Activated CD8-positive, alpha-beta T cell treated with anti-CD3 and anti-CD28 coated beads for 36 hours (primary cell): ENCODE results near the gene CCNJL. TPM values are rescaled to one million over a fixed set of nuclear protein-coding genes. Genes with fewer than 3 reads are reported as not detected.

ENCODE experiments used
- ATAC-seq: fragments of 200-7000 bp; cut with Tn5 transposase; one replicate; pipeline ENCODE4 v1.10.0; 2021; ENCODE audit warnings: mild to moderate bottlenecking, moderate library complexity
- CTCF ChIA-PET: fragments of 350-600 bp; sonication (Branson Sonifier 250); formaldehyde crosslinking; loops from one replicate; lab custom pipeline; 2021; ENCODE audit warnings: antibody characterized with exemption; lab: Charles Lee
- POLR2A ChIA-PET: fragments of 350-600 bp; sonication (Branson Sonifier 250); formaldehyde crosslinking; loops from one replicate; lab custom pipeline; 2021; ENCODE audit warnings: antibody characterized with exemption; lab: Charles Lee
- DNase-seq: peaks from one replicate; pipeline ENCODE4 v3.0.0-alpha.2; 2020
- H3K27ac Mint-ChIP-seq: one replicate; pipeline ENCODE4 v1.8.0; 2021; ENCODE audit warnings: mild to moderate bottlenecking, mixed read lengths
- H3K27me3 Mint-ChIP-seq: one replicate; pipeline ENCODE4 v1.8.0; 2021; ENCODE audit warnings: mixed read lengths
- H3K36me3 Mint-ChIP-seq: one replicate; pipeline ENCODE4 v1.8.0; 2021; ENCODE audit warnings: low read depth, mixed read lengths
- H3K4me1 Mint-ChIP-seq: one replicate; pipeline ENCODE4 v1.8.0; 2021; ENCODE audit warnings: low read depth, mixed read lengths
- H3K4me3 Mint-ChIP-seq: one replicate; pipeline ENCODE4 v1.8.0; 2021; ENCODE audit warnings: mild to moderate bottlenecking, moderate library complexity, mixed read lengths
- H3K9me3 Mint-ChIP-seq: one replicate; pipeline ENCODE4 v1.8.0; 2021; ENCODE audit warnings: mixed read lengths
- intact Hi-C: fragments of 100-400 bp; cut with micrococcal nuclease; formaldehyde crosslinking; loops from one replicate; pipeline ENCODE4 v1.10.0; 2022
- total RNA-seq, 2 experiments: library from RNA; stranded (reverse); gene quantifications; one replicate each; pipeline ENCODE4 v1.2.3, GENCODE V29; 2021
- TF ChIP-seq, protein P1 (sequence below): fragments of 200-600 bp; IDR thresholded peaks from one replicate; pipeline ENCODE4 v1.8.0; 2022; ENCODE audit warnings: antibody characterized with exemption, mild to moderate bottlenecking

CCNJL gene
- total RNA-seq, 2 experiments from 2014 or later, result not detected

DNA sequence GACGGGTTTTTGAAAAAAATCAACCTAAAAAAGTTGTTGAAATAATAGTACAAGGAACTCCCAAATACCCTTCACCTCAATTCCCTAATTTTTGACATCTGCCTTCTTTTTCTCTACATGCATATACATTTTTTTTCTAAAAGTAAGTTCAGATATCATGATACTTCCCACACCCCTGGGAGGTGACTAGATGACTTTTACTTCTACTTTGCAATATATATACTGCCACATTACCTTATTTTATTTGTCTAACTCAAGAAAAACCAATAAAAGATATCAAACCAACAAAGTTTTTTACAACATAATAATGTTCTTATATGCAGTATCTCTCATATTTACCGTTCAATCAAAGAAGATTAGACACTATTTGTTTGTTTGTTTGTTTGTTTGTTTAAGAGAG lies 31.1 kb downstream of the CCNJL start:
- no peaks in the 10 kb centered on the region for H3K4me1 Mint-ChIP-seq
- no peak for ATAC-seq
- intact Hi-C loops, result no loop called here
- H3K36me3 Mint-ChIP-seq, result no peaks in the 10 kb centered on the region
- no peak for DNase-seq
- no peaks in the 10 kb centered on the region for H3K27me3 Mint-ChIP-seq
- H3K27ac Mint-ChIP-seq, result no peak overlapping the region
- ChIA-PET CTCF (no interaction called here), POLR2A (no interaction called here)
- H3K4me3 Mint-ChIP-seq, result no peak overlapping the region
- TF ChIP-seq, protein P1, sequence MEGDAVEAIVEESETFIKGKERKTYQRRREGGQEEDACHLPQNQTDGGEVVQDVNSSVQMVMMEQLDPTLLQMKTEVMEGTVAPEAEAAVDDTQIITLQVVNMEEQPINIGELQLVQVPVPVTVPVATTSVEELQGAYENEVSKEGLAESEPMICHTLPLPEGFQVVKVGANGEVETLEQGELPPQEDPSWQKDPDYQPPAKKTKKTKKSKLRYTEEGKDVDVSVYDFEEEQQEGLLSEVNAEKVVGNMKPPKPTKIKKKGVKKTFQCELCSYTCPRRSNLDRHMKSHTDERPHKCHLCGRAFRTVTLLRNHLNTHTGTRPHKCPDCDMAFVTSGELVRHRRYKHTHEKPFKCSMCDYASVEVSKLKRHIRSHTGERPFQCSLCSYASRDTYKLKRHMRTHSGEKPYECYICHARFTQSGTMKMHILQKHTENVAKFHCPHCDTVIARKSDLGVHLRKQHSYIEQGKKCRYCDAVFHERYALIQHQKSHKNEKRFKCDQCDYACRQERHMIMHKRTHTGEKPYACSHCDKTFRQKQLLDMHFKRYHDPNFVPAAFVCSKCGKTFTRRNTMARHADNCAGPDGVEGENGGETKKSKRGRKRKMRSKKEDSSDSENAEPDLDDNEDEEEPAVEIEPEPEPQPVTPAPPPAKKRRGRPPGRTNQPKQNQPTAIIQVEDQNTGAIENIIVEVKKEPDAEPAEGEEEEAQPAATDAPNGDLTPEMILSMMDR, result no peak
- H3K9me3 Mint-ChIP-seq, result no peaks in the 10 kb centered on the region

DNA sequence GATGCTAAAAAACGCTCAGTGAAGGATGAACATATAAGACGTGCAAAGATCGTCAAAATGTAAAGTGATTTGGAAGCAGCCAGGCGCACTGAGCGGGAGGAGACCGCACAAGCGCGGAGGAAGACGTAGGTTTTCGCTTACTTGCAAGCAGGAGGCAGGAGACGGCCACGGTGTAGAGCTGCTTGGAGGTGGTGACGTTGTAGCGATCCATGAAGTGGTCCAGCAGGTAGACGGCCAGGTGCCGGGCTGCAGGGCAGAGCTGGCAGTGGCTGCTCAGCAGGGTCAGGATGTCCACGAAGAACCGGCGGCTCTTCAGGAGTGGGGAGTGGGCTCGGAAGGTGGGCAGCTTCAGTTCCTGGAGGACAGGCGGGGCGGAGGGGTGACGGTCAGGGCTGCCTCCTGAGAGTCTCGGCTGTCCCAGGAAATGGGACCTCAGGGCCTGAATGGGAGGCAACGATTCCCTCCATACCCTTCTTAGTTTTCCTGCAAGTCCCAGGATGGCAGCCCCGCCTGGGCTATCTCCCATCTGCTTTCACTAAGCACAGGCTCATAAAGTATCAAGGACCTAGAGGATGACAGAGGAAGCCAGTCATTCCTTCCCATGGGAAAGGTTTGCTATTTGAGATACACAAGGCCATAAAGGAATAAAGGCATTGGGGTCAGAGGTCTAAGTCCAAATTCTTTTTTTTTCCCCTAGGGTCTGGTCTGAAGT lies 31.8 kb downstream of the CCNJL start:
- ChIA-PET POLR2A (no interaction called here), CTCF (no interaction called here)
- Mint-ChIP-seq H3K27me3 (no peaks in the 10 kb centered on the region), H3K36me3 (no peaks in the 10 kb centered on the region), H3K4me1 (no peaks in the 10 kb centered on the region), H3K9me3 (no peaks in the 10 kb centered on the region), H3K4me3 (no peak overlapping the region), H3K27ac (no peak overlapping the region)
- intact Hi-C loops, result no loop called here
- TF ChIP-seq, protein P1, result no peak
- ATAC-seq (no peak), DNase-seq (no peak)

DNA sequence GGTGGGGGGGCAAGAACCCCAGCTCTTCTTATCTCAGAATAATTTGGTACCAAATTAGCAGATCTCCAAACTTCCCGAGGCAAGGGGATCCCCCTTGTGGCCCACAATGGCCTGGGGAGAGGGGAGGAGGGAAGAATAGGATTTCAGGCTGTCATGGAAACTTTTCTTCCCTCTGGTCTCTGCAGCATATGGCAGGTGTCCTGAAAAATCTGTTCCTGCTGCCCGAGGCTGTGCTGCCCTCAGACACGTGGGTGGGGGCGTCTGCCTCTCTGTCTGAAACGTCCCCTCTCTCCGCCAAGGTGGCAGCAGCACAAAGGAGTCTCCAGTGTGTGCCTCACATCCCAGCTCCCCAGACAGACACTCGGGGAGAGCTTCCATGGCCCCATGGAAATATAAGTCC lies 34.0 kb downstream of the CCNJL start:
- no peak for ATAC-seq
- ChIA-PET POLR2A (no interaction called here), CTCF (interaction anchor here (1.4 kb wide), 1 partner anchor 11 kb away, joined by 3 read pairs; no protein-coding TSS in a partner anchor)
- H3K36me3 Mint-ChIP-seq, result no peaks in the 10 kb centered on the region
- no peak overlapping the region for H3K27ac Mint-ChIP-seq
- TF ChIP-seq, protein P1, result no peak
- H3K9me3 Mint-ChIP-seq, result no peaks in the 10 kb centered on the region
- intact Hi-C loops, result no loop called here
- H3K4me3 Mint-ChIP-seq, result no peak overlapping the region
- no peaks in the 10 kb centered on the region for H3K27me3 Mint-ChIP-seq
- no peak for DNase-seq
- H3K4me1 Mint-ChIP-seq, result peaks cover 4% of the 10 kb centered on the region

DNA sequence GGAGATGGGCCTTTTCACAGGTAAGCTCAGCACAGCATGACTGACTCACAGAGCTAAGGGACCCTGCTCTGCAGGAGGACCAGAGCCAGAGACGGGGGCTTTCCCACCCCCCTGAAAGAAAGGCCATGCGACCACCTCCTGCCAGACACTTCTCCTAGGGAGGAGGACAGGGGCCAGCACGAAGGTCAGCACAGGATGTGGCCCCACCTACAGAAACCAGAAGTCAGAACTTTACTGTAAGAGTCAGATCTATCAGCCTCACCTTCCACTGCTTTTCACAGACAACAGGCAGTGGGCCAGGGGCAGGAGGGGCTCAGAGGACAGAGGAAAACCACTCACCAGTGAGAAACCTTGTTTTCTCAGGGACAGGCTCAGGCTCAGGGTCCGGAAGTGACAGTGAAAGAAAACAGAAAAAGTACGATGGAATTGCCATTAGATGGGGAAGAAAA lies 37.9 kb downstream of the CCNJL start:
- Mint-ChIP-seq H3K4me1 (peaks cover 11% of the 10 kb centered on the region), H3K4me3 (no peak overlapping the region), H3K27me3 (no peaks in the 10 kb centered on the region), H3K9me3 (no peaks in the 10 kb centered on the region), H3K36me3 (no peaks in the 10 kb centered on the region), H3K27ac (peak overlapping the region; percentile 55)
- POLR2A ChIA-PET, result no interaction called here
- CTCF ChIA-PET, result no interaction called here
- ATAC-seq (peak; percentile 49), DNase-seq (no peak)
- TF ChIP-seq, protein P1, result no peak
- intact Hi-C loops, result no loop called here

DNA sequence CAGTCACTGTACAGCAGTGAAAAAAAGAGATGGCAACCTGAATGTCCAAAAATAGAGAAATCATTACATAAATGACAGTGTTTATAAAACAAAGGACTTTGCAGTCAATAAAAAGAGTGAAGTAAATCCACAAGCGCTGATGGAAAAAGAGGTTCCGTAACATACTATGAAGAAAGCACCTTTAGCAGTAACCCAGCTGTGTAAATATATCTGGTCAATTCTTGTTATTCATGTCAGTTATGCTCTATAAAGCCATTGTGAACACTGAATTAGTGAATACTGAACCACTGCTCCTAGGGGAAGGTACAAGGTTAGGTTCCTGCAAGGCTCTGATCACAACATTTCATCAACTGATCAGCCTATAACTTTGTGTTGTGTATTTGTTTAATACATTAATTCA lies 39.5 kb downstream of the CCNJL start:
- ChIA-PET POLR2A (no interaction called here), CTCF (interaction anchor here (0.6 kb wide), 1 partner anchor 16 kb away, joined by 3 read pairs; no protein-coding TSS in a partner anchor)
- Mint-ChIP-seq H3K36me3 (no peaks in the 10 kb centered on the region), H3K4me1 (peaks cover 11% of the 10 kb centered on the region), H3K9me3 (no peaks in the 10 kb centered on the region), H3K27ac (no peak overlapping the region), H3K4me3 (no peak overlapping the region), H3K27me3 (no peaks in the 10 kb centered on the region)
- TF ChIP-seq, protein P1, result no peak
- ATAC-seq (no peak), DNase-seq (no peak)
- intact Hi-C loops, result no loop called here
